ENCODE data around the gene CA5A. TPM values are rescaled to one million over a fixed set of nuclear protein-coding genes. Genes with fewer than 3 reads are reported as not detected.
"Not testable (repeated sequence)": the region's sequence is repeated elsewhere in the genome, so short reads cannot be mapped to it uniquely, and the experiment has no call there.

Gene CA5A
- total RNA-seq, 1 donor from 2014 or later: not detected

- DNase-seq: no peak
Observed at GRCh38 chr16:87922250-87922871, 14.0 kb downstream of the CA5A start.

DNA sequence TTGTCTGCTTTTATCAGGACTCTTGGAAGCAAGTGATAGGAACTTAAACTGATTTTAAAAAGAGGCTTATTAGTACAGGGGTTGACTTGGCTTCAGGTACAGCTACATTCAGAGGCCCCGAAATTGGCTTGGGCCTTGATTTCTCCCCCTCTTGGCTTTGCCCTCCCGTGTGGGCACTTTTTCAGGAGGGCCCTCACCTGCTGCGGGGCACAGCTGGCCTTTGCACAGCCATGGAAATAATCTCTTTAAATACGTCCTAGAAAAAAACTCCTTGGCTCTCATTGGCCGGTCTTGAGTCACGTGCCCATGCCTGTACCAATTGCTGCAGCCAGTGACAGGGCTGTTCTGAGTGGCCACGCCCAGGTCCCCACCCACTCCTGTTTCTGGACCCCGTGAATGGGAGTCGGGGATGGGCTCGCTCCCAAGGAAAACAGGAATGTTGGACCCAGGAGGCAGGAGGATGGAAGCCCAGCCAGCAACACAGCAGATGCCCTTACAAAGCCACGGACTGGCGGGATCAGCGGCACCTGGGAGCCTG lies 15.0 kb downstream of the CA5A start:
- DNase-seq: no peak

- no peak for DNase-seq
Observed at GRCh38 chr16:87919681-87919994, 16.7 kb downstream of the CA5A start.

DNA sequence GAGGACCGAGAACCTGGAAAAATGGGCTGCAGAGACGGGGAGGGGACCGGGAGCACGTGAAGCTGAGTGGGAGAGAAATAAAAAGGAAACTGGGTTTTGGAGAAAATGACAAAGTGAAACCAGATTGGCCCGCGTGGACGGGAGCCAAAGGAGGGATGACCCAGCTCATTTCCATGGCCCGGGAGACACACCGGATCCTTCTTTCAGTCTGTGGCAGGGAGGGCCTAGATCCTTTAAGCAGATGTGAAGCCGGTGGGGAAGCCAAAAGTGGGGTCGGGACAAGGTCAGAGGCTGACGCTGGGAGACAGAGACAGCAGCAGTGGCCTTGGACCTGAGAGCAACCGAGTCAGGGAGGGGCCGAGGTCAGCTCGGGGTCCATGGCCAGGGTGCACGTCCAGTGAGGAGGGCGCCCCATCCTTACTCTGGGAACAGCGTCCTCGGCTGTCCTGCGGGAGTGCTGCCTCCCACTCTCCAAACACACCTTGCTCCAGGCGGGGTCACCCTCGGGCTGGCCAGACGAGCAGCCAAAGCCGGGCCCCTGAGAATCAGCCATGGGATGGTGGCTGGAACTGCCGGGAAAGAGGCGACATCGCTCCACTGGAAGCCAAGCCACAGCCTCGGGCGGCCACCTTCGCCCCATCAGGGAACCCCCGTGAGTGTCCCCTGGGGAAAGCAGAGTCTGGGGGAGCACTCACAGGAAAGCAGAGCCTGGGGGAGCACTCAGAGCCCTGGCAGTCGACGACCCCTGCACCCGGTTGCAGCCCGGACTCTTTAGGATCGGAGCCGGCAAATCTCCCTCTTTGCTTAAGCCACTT lies 17.3 kb downstream of the CA5A start:
- DNase-seq: no peak

DNA sequence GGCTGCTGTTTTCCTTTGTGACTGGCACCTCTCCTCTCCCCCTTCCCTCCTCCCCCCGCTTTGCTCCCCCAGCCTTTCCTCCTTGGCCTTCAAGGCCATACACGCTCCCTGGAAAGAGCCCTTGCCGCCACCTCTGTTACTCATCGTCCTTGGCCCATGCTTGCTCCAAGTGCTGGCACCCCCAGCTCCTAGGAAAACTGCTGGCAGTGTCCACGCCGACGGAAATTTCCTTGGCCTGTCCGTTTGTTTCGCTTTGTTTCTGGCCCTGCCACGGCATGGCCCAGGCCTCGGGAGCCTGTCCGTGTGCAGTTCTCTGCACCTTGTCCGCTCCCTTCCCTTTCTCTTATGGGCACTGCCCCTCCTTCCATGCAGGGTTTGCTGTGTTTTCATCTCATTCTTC lies 18.0 kb downstream of the CA5A start:
- DNase-seq: no peak

DNA sequence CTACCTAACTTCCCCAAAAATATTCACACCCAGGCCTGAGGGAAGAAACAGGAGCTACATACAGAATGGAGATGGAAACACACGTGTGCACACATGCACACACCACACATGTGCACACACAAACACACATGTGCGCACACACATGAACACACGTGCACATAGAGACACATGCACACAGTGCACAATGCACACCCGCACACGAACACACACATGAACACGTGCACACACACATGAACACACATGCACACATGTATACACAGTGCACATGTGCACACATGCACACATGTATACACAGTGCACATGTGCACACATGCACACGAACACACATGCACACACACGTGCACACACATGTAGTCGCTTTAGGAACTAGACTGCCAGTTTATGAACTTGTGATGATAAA lies 18.8 kb downstream of the CA5A start:
- no peak for DNase-seq

DNA sequence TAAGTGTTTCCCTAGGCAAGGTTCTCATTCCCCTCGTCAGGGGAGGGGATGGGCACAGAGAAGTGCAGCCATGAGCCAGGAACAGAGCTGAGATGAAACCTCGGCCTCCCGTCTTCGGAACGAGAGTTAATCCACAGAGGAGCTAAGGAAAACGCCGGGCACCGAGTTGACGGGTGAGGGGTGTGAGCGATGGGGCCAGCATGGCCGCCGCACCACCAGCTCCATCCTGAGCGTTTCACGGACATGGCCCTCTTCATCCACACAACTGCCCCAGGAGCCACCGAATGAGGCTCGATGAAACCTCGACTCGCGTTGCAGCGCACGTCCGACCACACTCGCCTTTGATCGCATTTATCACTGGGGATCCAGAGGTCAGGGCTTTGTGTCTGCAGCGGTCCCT lies 21.5 kb downstream of the CA5A start:
- no peak for DNase-seq

DNA sequence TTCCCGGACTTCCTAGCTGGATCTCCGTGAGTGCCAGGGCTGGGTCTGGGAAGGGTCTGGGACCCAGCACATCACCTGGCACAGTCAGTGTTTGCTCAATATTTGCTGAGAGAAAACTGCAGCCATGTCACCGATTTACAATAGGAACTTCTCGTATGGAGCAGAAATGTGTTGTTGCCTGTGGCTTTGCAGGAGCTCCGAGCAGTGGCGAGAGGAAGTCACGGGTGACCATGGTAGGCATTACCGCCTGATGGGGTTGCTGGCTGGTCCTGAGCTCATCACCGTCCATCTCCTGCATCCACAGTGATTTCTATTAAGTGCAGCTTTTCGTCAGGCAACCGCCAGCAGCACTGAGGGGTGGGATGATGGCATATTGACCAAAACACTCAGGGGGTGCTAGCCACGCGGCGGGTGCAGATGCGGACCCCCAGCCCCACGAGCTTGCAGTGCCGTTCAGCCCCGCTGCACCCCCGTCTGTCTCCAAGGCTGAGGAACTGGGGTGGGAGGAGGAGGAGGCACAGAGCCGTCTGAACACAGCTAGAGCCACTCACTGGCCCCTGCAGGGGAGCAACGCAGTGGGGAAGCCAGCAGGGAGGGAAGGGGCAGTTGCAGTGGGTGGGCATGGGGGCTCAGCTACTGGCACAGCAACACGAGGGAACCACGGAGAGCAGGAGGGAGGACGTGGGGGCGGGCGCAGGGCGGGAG lies 22.2 kb downstream of the CA5A start:
- DNase-seq: not testable (repeated sequence)

DNA sequence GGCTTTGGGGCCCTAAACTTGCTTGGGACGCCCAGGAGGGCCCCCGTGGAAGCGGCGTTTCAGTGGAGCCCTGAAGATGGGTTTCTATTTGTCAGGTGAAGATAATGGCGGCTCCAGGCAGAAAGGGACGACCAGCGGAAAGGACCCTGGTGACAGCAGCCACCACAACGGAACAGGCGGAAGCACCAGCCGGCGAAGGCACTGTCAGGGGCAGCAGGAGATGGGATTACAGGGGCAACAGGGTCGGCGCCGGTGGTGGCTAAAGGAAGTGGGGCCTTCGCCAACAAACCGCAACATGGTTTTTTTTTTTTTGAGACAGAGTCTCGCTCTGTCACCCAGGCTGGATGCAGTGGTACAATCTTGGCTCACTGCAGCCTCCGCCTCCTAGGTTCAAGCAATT lies 23.6 kb downstream of the CA5A start:
- not testable (repeated sequence) for DNase-seq

- not testable (repeated sequence) for DNase-seq
Observed at GRCh38 chr16:87911106-87911763, 25.1 kb downstream of the CA5A start.

DNA sequence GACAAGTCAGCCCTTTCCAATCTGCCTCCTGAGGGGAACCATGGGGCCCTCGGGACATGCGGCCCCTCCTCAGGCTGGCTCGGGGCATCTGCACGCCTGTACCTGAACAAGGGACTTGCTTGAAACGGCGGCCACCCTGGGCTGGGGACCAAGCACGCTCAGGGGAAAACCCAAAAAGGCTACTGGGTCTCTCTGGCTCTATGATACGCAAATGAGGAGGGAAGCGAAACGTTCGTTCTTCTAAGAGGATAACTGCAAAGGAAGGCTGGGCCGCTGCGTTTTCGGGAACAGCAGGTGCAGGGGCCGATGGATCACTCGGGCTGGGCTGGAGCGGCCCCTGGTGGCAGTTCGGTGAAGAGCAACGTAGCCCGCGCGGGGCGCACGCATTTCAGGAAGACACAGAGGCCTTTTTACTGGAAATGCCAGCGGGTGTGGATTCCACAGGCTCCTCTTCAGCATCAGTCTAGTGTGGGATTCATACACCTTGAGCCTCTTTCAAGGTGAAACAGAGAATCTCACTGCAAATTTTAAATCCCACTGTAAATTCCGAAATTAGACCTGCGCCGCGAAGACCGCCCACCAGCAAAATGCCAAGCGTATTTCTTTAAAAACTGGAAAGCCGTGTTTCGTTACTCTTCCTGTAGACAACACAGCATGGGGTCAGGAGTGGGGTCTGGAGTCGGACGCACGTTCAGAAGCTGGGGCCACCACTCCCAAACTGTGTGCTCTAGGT lies 27.0 kb downstream of the CA5A start:
- DNase-seq: peak; percentile 67

DNA sequence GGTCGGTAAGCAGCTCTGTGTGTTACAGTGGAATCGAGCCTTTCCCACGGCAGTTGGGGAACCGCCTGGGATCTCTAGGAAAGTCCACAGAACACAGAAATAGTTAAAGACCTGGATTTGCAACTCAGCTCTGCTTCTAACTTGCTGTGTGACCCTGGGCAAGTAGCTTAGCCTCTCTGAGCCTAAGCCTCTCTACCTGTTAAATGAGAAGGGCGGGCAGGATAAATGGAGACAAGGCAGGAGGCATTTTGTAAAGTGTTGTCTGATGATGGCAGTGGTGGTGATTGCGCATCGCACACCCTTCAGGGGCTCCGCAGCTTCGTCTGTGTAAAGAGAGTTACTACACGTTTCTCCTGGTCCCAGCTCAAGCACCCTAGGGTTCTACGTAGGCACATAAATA lies 28.2 kb downstream of the CA5A start:
- DNase-seq: not testable (repeated sequence)

GRCh38 chr16:87905521-87905920 lies 30.8 kb downstream of the CA5A start:
- DNase-seq: not testable (repeated sequence)

- DNase-seq: not testable (repeated sequence)
Observed at GRCh38 chr16:87904963-87905362, 31.4 kb downstream of the CA5A start.

DNA sequence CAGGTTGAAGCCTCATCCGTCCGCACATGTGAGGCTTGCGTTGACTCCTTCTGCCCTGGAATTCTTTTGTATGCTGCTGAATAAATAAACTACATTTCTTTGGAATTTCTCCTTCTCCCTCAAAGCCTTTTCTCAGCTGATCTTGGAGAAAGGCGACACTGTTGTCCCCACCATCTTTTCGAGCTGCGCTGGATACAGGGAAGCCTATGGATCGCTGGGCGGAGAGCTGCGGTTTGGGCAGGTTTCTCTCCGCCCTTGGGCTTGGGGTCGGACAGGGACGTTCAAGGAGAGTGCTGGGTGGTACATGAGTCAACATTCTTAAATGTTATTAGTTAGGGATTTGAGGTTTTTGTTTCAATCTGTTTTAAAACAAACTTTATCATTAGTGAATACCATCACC lies 35.8 kb downstream of the CA5A start:
- DNase-seq: not testable (repeated sequence)

DNA sequence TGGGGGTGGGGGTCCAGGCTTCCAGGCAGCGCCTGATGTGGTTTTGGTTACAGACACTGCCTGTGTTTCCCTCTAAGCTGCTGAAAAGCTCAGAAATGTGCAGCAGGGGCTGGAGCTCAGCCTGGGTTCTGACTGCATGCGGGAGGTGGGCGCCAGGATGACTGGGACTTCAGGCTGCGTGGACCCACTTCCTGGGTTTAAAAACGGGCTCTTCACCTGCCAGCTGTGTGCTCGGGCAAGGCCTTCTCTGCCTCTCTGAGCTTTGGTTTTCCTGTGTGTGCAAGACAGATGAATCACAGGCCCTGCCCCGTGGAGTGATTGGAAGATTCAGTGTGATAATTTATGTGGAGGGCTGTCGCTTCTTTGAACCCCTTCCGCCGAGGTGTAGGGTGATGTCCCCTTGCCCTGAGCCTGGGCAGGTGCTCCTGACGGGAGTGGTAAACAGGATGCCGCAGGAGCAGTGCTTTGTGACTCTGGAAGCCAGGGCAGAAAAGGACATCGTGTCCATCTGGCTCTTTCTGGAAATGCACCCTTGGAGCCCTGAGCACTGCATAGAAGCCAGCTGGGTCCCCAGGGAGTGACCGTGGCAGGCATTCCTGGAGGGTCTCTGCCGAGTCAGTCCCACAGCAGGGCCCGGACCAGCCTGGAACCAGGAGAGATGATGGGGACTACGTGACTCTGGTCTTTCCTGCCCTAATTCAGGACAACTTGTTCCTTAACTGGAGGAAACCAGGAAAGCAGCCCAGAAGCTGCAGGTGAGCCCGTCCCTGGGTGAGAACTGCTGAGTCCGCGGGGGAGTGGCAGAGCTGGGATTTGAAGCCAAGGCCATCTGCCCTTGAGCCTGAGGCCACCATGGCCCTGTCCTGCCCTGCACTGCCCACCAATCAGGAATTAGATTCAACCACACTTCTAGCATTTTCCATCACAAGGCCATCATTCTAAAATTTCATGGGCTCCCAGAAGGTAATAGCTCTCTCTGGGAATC lies 38.5 kb downstream of the CA5A start:
- DNase-seq: no peak

DNA sequence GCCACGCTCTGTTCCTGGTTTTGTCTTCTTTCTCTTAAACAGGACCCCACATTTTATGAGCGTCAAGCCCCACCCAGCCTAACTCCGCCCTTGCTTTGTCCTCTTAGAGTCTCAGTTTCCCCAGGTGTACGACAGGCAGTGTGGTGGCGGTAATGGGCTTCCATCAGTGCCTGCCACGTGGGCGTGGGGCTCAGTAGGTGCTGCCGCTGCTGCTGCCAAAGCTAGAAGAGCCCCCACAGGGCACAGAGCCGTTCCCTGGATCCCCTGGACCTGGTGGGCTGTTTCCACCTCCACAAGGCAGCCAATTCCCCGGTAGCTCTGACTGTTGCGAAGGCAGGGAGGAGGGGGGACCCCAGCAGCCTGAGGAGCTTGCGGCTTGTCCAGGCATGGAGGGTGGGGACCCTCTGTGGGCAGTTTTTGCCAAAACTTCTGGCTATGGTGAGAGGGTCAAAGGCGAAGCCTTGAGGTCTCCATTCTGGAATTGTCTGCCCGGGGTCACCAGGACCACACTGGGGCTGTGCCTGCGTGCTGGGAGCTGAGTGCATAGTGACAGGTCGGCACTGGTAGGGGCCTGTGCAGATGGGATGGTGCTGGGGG lies 39.3 kb downstream of the CA5A start:
- DNase-seq: not testable (repeated sequence)

- DNase-seq: not testable (repeated sequence)
Observed at GRCh38 chr16:87896176-87896890, 40.0 kb downstream of the CA5A start.

DNA sequence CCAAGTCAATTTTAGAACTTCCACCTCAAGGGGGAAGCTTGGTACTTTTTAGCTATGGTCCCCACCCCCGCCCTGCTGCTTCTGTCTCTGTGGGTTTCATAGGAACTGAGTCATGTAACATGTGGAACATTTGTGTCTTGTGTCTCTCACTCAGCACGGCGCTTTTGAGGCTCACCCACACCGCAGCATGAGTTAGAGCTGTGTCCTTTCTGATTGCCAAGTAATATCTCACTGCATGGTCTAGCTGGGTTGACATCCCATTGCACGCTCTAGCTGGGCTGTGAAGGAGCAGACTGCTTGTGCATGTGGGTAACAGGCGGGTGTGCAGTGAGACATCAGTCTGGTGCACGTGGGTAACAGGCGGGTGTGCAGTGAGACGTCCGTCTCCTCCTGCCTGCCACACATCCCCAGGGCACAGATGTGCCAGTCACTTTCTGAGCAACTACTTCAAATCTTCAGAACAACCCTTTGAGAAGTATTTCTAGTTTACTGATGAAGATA lies 40.6 kb downstream of the CA5A start:
- DNase-seq: peak; percentile 55
